Inflammatory macrophage treated with lipopolysaccharide for 1 hour (primary cell): ENCODE results near the gene BAD.

Source experiments
- DNase-seq, 2 donors: peaks; one replicate each; pipeline ENCODE4 v3.0.0-alpha.2; 2020 to 2022

BAD gene

GRCh38 chr11:64226507-64227051 is 57.9 kb downstream of the BAD start:
- peak; percentile 67 to 74 for DNase-seq

GRCh38 chr11:64225608-64226506 is 58.6 kb downstream of the BAD start, which contains the start of the genes NUDT22 and TRPT1:
TSS of gene NUDT22 (plus strand) at chr11:64226274. CDS start at chr11:64226653, 379 bp downstream.
TSS of gene TRPT1 (minus strand) at chr11:64226186. CDS start at chr11:64225860, 326 bp downstream.
- DNase-seq, result peak; percentile 82 to 94

GRCh38 chr11:64224891-64225607 is 59.4 kb downstream of the BAD start:
- no peak for DNase-seq

GRCh38 chr11:64224151-64224890 is 60.1 kb downstream of the BAD start:
- no peak for DNase-seq

- DNase-seq, result no peak
Observed at GRCh38 chr11:64223001-64223651, 61.3 kb downstream of the BAD start.

GRCh38 chr11:64222651-64223000 is 61.8 kb downstream of the BAD start:
- no peak for DNase-seq

- DNase-seq, result no peak
Observed at GRCh38 chr11:64220798-64221197, 63.7 kb downstream of the BAD start.

- no peak for DNase-seq
Observed at GRCh38 chr11:64220271-64220670, 64.2 kb downstream of the BAD start.
